ENCODE data around the gene LAX1.

LAX1 gene

DNA sequence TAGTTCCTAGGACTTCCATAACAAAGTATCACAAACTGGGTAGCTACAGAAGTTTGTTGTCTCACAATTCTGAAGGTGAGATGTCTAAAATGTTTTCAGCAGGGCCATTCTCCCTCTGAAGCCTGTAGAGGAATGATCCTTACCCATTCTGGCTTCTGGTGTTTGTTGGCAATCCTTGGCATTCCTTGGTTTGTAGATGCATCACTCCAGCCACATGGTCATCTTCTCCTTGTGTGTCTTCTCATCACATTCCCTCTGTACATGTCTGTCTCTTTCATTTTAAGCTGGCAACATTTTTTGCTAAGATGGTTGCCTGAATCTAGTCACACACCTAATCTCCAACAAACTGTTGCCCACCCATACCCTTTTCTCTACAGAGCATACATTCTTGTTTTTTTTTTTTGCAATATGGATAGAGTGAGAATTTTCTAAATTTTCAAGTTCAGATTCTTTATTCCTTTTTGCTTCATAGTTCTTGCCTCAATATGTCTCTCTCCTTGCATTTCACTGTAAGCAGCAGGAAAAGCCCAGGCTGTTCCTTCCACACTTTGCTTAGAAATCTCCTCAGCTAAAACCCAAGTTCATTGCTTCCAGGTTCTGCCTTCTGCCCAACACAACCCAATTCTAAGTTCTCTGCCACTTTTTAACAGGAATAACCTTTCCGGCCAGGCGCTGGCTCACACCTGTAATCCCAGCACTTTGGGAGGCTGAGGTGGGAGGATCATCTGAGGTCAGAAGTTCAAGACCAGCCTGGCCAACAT lies 48.8 kb downstream of the LAX1 start:
- DNase-seq (ENCODE audit: low read depth) = no peak

DNA sequence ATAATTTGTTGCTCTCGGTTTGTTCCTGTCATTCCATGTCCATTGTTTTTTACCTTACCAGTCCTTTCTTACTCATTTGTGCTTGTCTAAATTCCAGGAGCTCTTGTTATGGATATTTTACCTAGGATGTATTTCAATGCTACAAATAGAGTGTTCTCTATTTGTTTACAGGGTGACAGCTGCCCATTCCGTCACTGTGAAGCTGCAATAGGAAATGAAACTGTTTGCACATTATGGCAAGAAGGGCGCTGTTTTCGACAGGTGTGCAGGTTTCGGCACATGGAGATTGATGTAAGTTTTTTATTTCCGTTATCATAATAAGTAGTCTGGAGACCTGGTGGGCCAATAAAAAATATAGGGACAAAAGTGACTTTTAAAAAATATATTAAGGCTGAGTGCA lies 53.4 kb downstream of the LAX1 start:
- DNase-seq (ENCODE audit: low read depth) = no peak

- DNase-seq (ENCODE audit: low read depth) = no peak
These were observed 58.3 kb downstream of the LAX1 start for GRCh38 chr1:203823306-203823705.
